Esophagus squamous epithelium (tissue), 4 donors: ENCODE data around the gene PHIP.

Source experiments
- CTCF ChIP-seq, 6 experiments: fragments of 450-650 bp in 4 of 6; fragments of 200-600 bp in 2 of 6; sonication (generic) in 2 of 6; IDR thresholded peaks; one replicate each; pipeline ENCODE4 v1.5.1; 2016 to 2019; ENCODE audit warnings: antibody characterized with exemption in 6 of 6, mild to moderate bottlenecking in 4 of 6, moderate library complexity in 4 of 6
- POLR2A ChIP-seq, 4 donors: fragments of 450-650 bp; IDR thresholded peaks; one replicate each; pipeline ENCODE4 v1.6.1; 2017; ENCODE audit warnings: antibody characterized with exemption in 4 of 4, mild to moderate bottlenecking in 4 of 4, moderate library complexity in 3 of 4

DNA sequence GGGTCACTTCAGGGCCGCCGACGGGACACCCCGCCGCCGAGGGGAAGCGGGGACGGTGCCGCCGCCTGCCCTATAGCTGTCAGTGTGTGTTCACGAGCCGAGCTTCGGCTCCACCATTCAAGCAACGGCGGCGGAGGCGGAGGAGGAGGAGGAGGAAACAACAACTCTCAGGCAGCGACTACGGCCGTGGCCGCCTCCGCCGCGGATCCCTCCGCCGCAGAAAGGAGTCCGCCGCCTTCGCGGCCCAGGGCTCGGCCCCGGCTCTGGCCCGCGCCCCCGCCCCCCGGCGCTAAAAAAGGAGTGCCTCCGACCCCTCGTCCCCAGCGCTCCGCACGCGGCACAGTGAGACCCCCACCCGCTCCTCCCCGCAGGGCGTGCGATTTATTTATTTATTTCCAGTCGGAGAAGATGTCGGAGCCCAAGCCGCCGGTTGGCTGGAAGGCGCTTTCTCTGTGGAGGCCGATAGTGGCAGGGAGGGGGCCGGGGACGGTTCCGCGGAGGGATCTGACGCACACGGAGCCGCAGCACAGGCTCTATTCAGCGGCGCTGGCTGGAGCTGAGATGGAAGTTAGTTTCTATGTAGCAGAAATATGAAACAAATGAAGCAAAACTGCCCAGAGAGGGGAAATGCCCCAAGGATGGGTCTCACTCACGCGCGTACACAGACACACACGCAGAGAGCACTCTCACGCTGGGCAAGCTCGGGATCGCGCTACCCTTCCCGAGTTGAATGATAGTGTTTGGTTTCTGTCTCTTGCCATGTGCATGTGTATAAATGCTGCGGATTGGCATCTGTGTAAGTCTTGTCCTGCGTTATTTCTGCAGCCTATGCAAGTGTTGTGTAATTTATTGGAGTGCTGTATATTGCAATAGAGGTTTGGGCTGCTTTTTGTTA, at the start of gene PHIP:
- TF ChIP-seq CTCF (IDR thresholded peaks at IDR 0.05) (peak in 1 of 6 experiments; percentile 12), POLR2A (IDR thresholded peaks at IDR 0.05) (peak in 2 of 4 donors; percentile 62 to 74)
